CD4-positive, alpha-beta T cell treated with Interleukin-17A for 4 hours (primary cell): ENCODE measurements around the gene SLC6A18.
A peak's percentile ranks its signal among the peaks of the same experiment; 100 is the strongest.

Source experiments
- DNase-seq: peaks from one replicate; pipeline ENCODE4 v3.0.0-alpha.2; 2020; ENCODE audit warnings: mixed read lengths

The SLC6A18 gene

GRCh38 chr5:1294206-1294834, 69.1 kb downstream of the SLC6A18 start:
- no peak for DNase-seq

- DNase-seq: peak; percentile 93
Measured at GRCh38 chr5:1294835-1295649, 69.9 kb downstream of the SLC6A18 start, which contains the start of gene TERT. Gene TERT, minus strand, starts transcription at chr5:1295068. Its CDS starts 79 bp downstream, at chr5:1294989.

GRCh38 chr5:1295650-1296037, 70.5 kb downstream of the SLC6A18 start:
- DNase-seq: no peak
